ENCODE measurements around the gene GPD2. TPM values are rescaled to one million over a fixed set of nuclear protein-coding genes. Genes with fewer than 3 reads are reported as not detected.
"Not testable (repeated sequence)": the region's sequence is repeated elsewhere in the genome, so short reads cannot be mapped to it uniquely, and the experiment has no call there.

The GPD2 gene
- total RNA-seq, 4 donors from 2014 or later: 16.7 to 51.5 (median 26.8) TPM

DNA sequence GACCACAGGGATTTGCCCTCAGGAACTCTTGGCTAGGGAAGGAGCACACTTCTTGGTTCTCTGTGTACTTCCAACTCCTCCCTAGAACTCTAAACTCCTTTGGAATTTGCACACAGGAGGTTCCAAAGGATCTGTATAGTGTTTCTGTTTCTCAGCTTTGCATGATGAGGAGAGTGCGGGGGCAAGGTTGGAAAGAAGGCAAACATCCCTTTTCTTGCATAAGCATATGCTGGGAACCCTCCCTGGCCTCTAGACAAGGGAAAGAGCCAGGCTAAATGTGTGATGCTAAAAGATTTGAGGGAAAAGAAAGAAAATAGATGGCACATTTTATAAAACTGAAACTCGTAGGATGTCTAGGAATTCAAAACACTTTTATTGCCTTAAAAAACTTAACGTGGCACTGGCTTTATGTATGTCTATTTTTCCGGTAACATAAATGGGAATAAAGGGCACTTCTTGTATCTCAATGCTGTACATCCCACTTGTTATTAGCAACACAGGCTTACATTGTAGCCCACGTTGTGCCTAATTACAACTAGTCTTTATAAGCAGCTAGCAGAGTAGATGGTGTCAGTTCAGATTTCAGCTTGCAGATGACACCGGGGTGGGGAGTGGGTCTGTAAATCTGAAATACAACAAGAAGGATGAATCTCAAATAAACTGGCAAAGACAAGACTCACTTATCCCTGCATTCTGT is 165.8 kb downstream of the GPD2 start:
- Histone ChIP-seq H3K27ac (no peak overlapping the region), H3K4me3 (no peak overlapping the region), H3K36me3 (no peaks in the 10 kb centered on the region), H3K4me1 (no peaks in the 10 kb centered on the region), H3K9me3 (no peaks in the 10 kb centered on the region), H3K27me3 (no peaks in the 10 kb centered on the region)
- WGBS, 2 donors (ENCODE audit: low coverage in 1 of 2): 78 to 81% methylated on average over 5 to 6 of the region's 6 CpGs
- no peak for TF ChIP-seq POLR2A (IDR thresholded peaks at IDR 0.05)
- no peak for TF ChIP-seq EP300 (IDR thresholded peaks at IDR 0.05)
- TF ChIP-seq POLR2AphosphoS5 (IDR thresholded peaks at IDR 0.05): no peak
- TF ChIP-seq, protein P1, sequence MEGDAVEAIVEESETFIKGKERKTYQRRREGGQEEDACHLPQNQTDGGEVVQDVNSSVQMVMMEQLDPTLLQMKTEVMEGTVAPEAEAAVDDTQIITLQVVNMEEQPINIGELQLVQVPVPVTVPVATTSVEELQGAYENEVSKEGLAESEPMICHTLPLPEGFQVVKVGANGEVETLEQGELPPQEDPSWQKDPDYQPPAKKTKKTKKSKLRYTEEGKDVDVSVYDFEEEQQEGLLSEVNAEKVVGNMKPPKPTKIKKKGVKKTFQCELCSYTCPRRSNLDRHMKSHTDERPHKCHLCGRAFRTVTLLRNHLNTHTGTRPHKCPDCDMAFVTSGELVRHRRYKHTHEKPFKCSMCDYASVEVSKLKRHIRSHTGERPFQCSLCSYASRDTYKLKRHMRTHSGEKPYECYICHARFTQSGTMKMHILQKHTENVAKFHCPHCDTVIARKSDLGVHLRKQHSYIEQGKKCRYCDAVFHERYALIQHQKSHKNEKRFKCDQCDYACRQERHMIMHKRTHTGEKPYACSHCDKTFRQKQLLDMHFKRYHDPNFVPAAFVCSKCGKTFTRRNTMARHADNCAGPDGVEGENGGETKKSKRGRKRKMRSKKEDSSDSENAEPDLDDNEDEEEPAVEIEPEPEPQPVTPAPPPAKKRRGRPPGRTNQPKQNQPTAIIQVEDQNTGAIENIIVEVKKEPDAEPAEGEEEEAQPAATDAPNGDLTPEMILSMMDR (IDR thresholded peaks at IDR 0.05): no peak
- ATAC-seq: no peak

- no peak for ATAC-seq
- no peaks in the 10 kb centered on the region for H3K9me3 ChIP-seq
- H3K4me1 ChIP-seq: no peaks in the 10 kb centered on the region
- TF ChIP-seq POLR2AphosphoS5 (IDR thresholded peaks at IDR 0.05) (no peak), POLR2A (IDR thresholded peaks at IDR 0.05) (no peak), EP300 (IDR thresholded peaks at IDR 0.05) (no peak)
- TF ChIP-seq, protein P1 (IDR thresholded peaks at IDR 0.05): no peak
- no peak overlapping the region for H3K27ac ChIP-seq
- no peaks in the 10 kb centered on the region for H3K27me3 ChIP-seq
- no peaks in the 10 kb centered on the region for H3K36me3 ChIP-seq
- no peak overlapping the region for H3K4me3 ChIP-seq
Observed at GRCh38 chr2:156602552-156602933, 166.4 kb downstream of the GPD2 start.

- ATAC-seq: no peak
- no peaks in the 10 kb centered on the region for H3K27me3 ChIP-seq
- H3K27ac ChIP-seq: no peak overlapping the region
- no peaks in the 10 kb centered on the region for H3K36me3 ChIP-seq
- WGBS, 2 donors (ENCODE audit: low coverage in 1 of 2): 51 to 89% methylated on average over 2 of the region's 2 CpGs
- H3K4me1 ChIP-seq: no peaks in the 10 kb centered on the region
- no peak for TF ChIP-seq POLR2A (IDR thresholded peaks at IDR 0.05)
- TF ChIP-seq EP300 (IDR thresholded peaks at IDR 0.05): no peak
- TF ChIP-seq, protein P1 (IDR thresholded peaks at IDR 0.05): no peak
- no peak for TF ChIP-seq POLR2AphosphoS5 (IDR thresholded peaks at IDR 0.05)
- H3K9me3 ChIP-seq: no peaks in the 10 kb centered on the region
- no peak overlapping the region for H3K4me3 ChIP-seq
Observed at GRCh38 chr2:156615836-156616322, 179.7 kb downstream of the GPD2 start.

DNA sequence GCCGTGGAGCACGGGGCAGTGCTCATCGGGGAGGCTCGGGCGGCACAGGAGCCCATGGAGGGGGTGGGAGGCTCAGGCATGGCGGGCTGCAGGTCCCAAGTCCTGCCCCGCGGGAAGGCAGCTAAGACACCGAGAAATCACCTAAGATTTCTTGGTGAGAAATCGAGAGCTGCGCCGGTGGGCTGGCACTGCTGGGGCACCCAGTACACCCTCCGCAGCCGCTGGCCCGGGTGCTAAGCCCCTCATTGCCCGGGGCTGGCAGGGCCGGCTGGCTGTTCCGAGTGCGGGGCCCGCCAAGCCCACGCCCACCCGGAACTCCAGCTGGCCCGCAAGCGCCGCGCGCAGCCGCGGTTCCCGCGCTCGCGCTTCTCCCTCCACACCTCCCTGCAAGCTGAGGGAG is 181.9 kb downstream of the GPD2 start:
- WGBS, 2 donors (ENCODE audit: low coverage in 1 of 2): no CpG with 5 or more reads among the region's 33 CpGs
- H3K4me1 ChIP-seq, H3K27me3 ChIP-seq, H3K36me3 ChIP-seq, H3K9me3 ChIP-seq, ATAC-seq, H3K4me3 ChIP-seq, H3K27ac ChIP-seq: not testable (repeated sequence)

DNA sequence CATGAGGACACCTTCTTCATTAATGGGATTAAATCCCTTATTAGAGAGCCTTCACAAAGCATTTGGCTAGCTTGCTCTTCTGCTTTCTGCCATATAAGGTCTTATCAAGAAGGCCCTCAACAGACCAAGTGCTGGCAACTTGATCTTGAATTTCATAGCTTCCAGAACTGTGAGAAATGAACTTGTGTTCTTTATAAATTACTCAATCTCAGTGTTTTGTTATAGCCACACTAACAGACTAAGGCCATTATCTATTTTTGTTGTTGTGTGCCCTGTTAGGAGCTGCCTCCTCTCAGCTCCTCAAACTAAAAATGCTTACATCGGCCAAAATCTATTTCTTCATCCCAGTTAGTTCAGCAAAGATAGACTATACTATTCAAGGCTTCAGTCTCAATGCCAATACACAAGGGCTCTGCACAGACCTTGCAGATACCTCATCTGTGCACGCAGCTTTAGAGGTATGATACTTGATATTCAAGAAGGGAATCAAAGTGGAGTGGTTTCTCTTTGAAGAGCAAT is 182.9 kb downstream of the GPD2 start:
- no peaks in the 10 kb centered on the region for H3K27me3 ChIP-seq
- H3K27ac ChIP-seq: no peak overlapping the region
- peaks cover 0 to 8% (median 0%) of the 10 kb centered on the region in 3 donors for H3K9me3 ChIP-seq
- ATAC-seq: no peak
- no peak for TF ChIP-seq POLR2A (IDR thresholded peaks at IDR 0.05)
- TF ChIP-seq, protein P1 (IDR thresholded peaks at IDR 0.05): no peak
- TF ChIP-seq POLR2AphosphoS5 (IDR thresholded peaks at IDR 0.05): no peak
- no peak for TF ChIP-seq EP300 (IDR thresholded peaks at IDR 0.05)
- WGBS, 2 donors (ENCODE audit: low coverage in 1 of 2): 75 to 83% methylated on average over 1 to 2 of the region's 2 CpGs
- H3K4me3 ChIP-seq: no peak overlapping the region
- H3K36me3 ChIP-seq: no peaks in the 10 kb centered on the region
- H3K4me1 ChIP-seq: no peaks in the 10 kb centered on the region
